Uterus (tissue), 2 donors: Measurements from ENCODE around the gene TXN2.

Experiments
- CTCF ChIP-seq, 4 experiments: fragments of 200-600 bp in 2 of 4; fragments of 450-650 bp in 2 of 4; sonication (generic) in 2 of 4; IDR thresholded peaks; one replicate each; pipeline ENCODE4 v1.5.1; 2016 to 2019; ENCODE audit warnings: antibody characterized with exemption in 4 of 4, mild to moderate bottlenecking in 2 of 4, moderate library complexity in 1 of 4
- POLR2A ChIP-seq, 2 donors: fragments of 450-650 bp; IDR thresholded peaks; one replicate each; pipeline ENCODE4 v1.6.1; 2016; ENCODE audit warnings: antibody characterized with exemption in 2 of 2, mild to moderate bottlenecking in 1 of 2, moderate library complexity in 1 of 2

- TF ChIP-seq POLR2A (IDR thresholded peaks at IDR 0.05) (no peak), CTCF (IDR thresholded peaks at IDR 0.05) (no peak)
These were observed 15.2 kb downstream of the TXN2 start for GRCh38 chr22:36466258-36466657.
